Effector memory CD8-positive, alpha-beta T cell (primary cell): ENCODE results near the gene PAEP.

Experiments
- ATAC-seq: fragments of 150-1000 bp; cut with Tn5 transposase; replicated peaks from 2 replicates; pipeline ENCODE4 v1.10.0; 2021; ENCODE audit warnings: mild to moderate bottlenecking, moderate library complexity
- DNase-seq, 3 experiments: peaks; one replicate each; pipeline ENCODE4 v3.0.0; 2021
- H3K27ac Mint-ChIP-seq, 2 donors: one replicate each; pipeline ENCODE4 v1.8.0; 2022; ENCODE audit warnings: mild to moderate bottlenecking in 2 of 2, mixed read lengths in 2 of 2, moderate library complexity in 2 of 2
- H3K27me3 Mint-ChIP-seq, 2 donors: one replicate each; pipeline ENCODE4 v1.8.0; 2022; ENCODE audit warnings: mixed read lengths in 2 of 2
- H3K36me3 Mint-ChIP-seq: one replicate; pipeline ENCODE4 v1.8.0; 2022; ENCODE audit warnings: mild to moderate bottlenecking, moderate library complexity, mixed read lengths; ENCODE audit not compliant: insufficient read depth
- H3K4me1 Mint-ChIP-seq, 2 donors: one replicate each; pipeline ENCODE4 v1.8.0; 2022; ENCODE audit warnings: low read depth in 2 of 2, mixed read lengths in 2 of 2
- H3K4me3 Mint-ChIP-seq, 2 donors: one replicate each; pipeline ENCODE4 v1.8.0; 2022; ENCODE audit warnings: mild to moderate bottlenecking in 2 of 2, mixed read lengths in 2 of 2, moderate library complexity in 2 of 2
- H3K9me3 Mint-ChIP-seq, 2 donors: one replicate each; pipeline ENCODE4 v1.8.0; 2022; ENCODE audit warnings: mixed read lengths in 2 of 2

The PAEP gene

GRCh38 chr9:135550344-135550918 lies 11.1 kb upstream of the PAEP start:
- Mint-ChIP-seq H3K9me3 (no peaks in the 10 kb centered on the region), H3K27ac (no peak overlapping the region), H3K4me1 (peaks cover 0 to 2% of the 10 kb centered on the region in 2 donors), H3K27me3 (peaks cover 7 to 24% of the 10 kb centered on the region in 2 donors), H3K4me3 (no peak overlapping the region), H3K36me3 (no peaks in the 10 kb centered on the region)
- no peak for DNase-seq
- no peak for ATAC-seq

- DNase-seq = no peak
Measured at GRCh38 chr9:135551031-135551430, 10.5 kb upstream of the PAEP start.

GRCh38 chr9:135551456-135551855 lies 10.1 kb upstream of the PAEP start:
- no peak for ATAC-seq
- no peak overlapping the region for H3K4me3 Mint-ChIP-seq
- no peaks in the 10 kb centered on the region for H3K36me3 Mint-ChIP-seq

More at GRCh38 chr9:135551031-135551430, 10.5 kb upstream of the PAEP start:
- H3K9me3 Mint-ChIP-seq = no peaks in the 10 kb centered on the region
- H3K4me1 Mint-ChIP-seq = peaks cover 0 to 2% of the 10 kb centered on the region in 2 donors
- H3K27ac Mint-ChIP-seq = no peak overlapping the region
- peaks cover 10 to 28% of the 10 kb centered on the region in 2 donors for H3K27me3 Mint-ChIP-seq
- ATAC-seq = no peak
- H3K36me3 Mint-ChIP-seq = no peaks in the 10 kb centered on the region
- H3K4me3 Mint-ChIP-seq = no peak overlapping the region

GRCh38 chr9:135552021-135552697 lies 9.4 kb upstream of the PAEP start:
- Mint-ChIP-seq H3K27me3 (peaks cover 12 to 32% of the 10 kb centered on the region in 2 donors), H3K4me1 (peaks cover 0 to 2% of the 10 kb centered on the region in 2 donors), H3K36me3 (no peaks in the 10 kb centered on the region), H3K27ac (no peak overlapping the region), H3K9me3 (no peaks in the 10 kb centered on the region), H3K4me3 (no peak overlapping the region)
- no peak for ATAC-seq
- no peak for DNase-seq

More at GRCh38 chr9:135551456-135551855, 10.1 kb upstream of the PAEP start:
- no peaks in the 10 kb centered on the region for H3K9me3 Mint-ChIP-seq
- peaks cover 0 to 2% of the 10 kb centered on the region in 2 donors for H3K4me1 Mint-ChIP-seq
- no peak overlapping the region for H3K27ac Mint-ChIP-seq
- DNase-seq = no peak
- peaks cover 12 to 32% of the 10 kb centered on the region in 2 donors for H3K27me3 Mint-ChIP-seq

- Mint-ChIP-seq H3K4me1 (peaks cover 0 to 2% of the 10 kb centered on the region in 2 donors), H3K9me3 (no peaks in the 10 kb centered on the region), H3K36me3 (no peaks in the 10 kb centered on the region), H3K27ac (no peak overlapping the region), H3K27me3 (peaks cover 12 to 32% of the 10 kb centered on the region in 2 donors), H3K4me3 (no peak overlapping the region)
- DNase-seq (no peak), ATAC-seq (no peak)
Measured at GRCh38 chr9:135552698-135553171, 8.8 kb upstream of the PAEP start.

GRCh38 chr9:135554718-135555117 lies 6.8 kb upstream of the PAEP start:
- Mint-ChIP-seq H3K4me1 (peaks cover 0 to 2% of the 10 kb centered on the region in 2 donors), H3K9me3 (no peaks in the 10 kb centered on the region), H3K4me3 (no peak overlapping the region), H3K27ac (no peak overlapping the region), H3K27me3 (peaks cover 26 to 34% of the 10 kb centered on the region in 2 donors), H3K36me3 (no peaks in the 10 kb centered on the region)
- DNase-seq (no peak), ATAC-seq (no peak)

GRCh38 chr9:135555203-135555602 lies 6.4 kb upstream of the PAEP start:
- H3K36me3 Mint-ChIP-seq = no peaks in the 10 kb centered on the region

GRCh38 chr9:135555910-135556309 lies 5.6 kb upstream of the PAEP start:
- peaks cover 27 to 38% of the 10 kb centered on the region in 2 donors for H3K27me3 Mint-ChIP-seq
- H3K4me1 Mint-ChIP-seq = peaks cover 0 to 2% of the 10 kb centered on the region in 2 donors
- DNase-seq (no peak), ATAC-seq (no peak)
- H3K4me3 Mint-ChIP-seq = no peak overlapping the region
- no peaks in the 10 kb centered on the region for H3K9me3 Mint-ChIP-seq
- H3K27ac Mint-ChIP-seq = no peak overlapping the region
- H3K36me3 Mint-ChIP-seq = no peaks in the 10 kb centered on the region

More at GRCh38 chr9:135555203-135555602, 6.4 kb upstream of the PAEP start:
- ATAC-seq (no peak), DNase-seq (no peak)
- Mint-ChIP-seq H3K9me3 (no peaks in the 10 kb centered on the region), H3K4me3 (no peak overlapping the region), H3K27ac (no peak overlapping the region), H3K4me1 (peaks cover 0 to 2% of the 10 kb centered on the region in 2 donors), H3K27me3 (peaks cover 26 to 38% of the 10 kb centered on the region in 2 donors)

- Mint-ChIP-seq H3K4me1 (no peaks in the 10 kb centered on the region), H3K27ac (no peak overlapping the region), H3K9me3 (no peaks in the 10 kb centered on the region), H3K36me3 (peaks cover 4% of the 10 kb centered on the region), H3K4me3 (no peak overlapping the region), H3K27me3 (peaks cover 44 to 62% of the 10 kb centered on the region in 2 donors)
- ATAC-seq (no peak), DNase-seq (no peak)
Measured at GRCh38 chr9:135559606-135560005, 1.9 kb upstream of the PAEP start.

GRCh38 chr9:135562235-135562745 lies 734 bp downstream of the PAEP start:
- Mint-ChIP-seq H3K36me3 (peaks cover 4% of the 10 kb centered on the region), H3K4me3 (no peak overlapping the region), H3K27me3 (peaks cover 58 to 77% of the 10 kb centered on the region in 2 donors), H3K4me1 (no peaks in the 10 kb centered on the region), H3K9me3 (no peaks in the 10 kb centered on the region), H3K27ac (no peak overlapping the region)
- DNase-seq (no peak), ATAC-seq (no peak)

GRCh38 chr9:135563039-135563476 lies 1.5 kb downstream of the PAEP start:
- no peaks in the 10 kb centered on the region for H3K4me1 Mint-ChIP-seq
- peaks cover 57 to 78% of the 10 kb centered on the region in 2 donors for H3K27me3 Mint-ChIP-seq
- no peak overlapping the region for H3K27ac Mint-ChIP-seq
- DNase-seq = no peak
- H3K36me3 Mint-ChIP-seq = peaks cover 4% of the 10 kb centered on the region
- no peak for ATAC-seq
- no peak overlapping the region for H3K4me3 Mint-ChIP-seq
- no peaks in the 10 kb centered on the region for H3K9me3 Mint-ChIP-seq

GRCh38 chr9:135563858-135564257 lies 2.3 kb downstream of the PAEP start:
- H3K4me3 Mint-ChIP-seq = no peak overlapping the region
- peaks cover 0 to 1% of the 10 kb centered on the region in 2 donors for H3K9me3 Mint-ChIP-seq
- peaks cover 4% of the 10 kb centered on the region for H3K36me3 Mint-ChIP-seq
- H3K27ac Mint-ChIP-seq = no peak overlapping the region
- ATAC-seq (no peak), DNase-seq (no peak)
- no peaks in the 10 kb centered on the region for H3K4me1 Mint-ChIP-seq
- H3K27me3 Mint-ChIP-seq = peaks cover 51 to 77% of the 10 kb centered on the region in 2 donors

GRCh38 chr9:135565141-135565628 lies 3.6 kb downstream of the PAEP start:
- Mint-ChIP-seq H3K27me3 (peaks cover 44 to 63% of the 10 kb centered on the region in 2 donors), H3K4me3 (no peak overlapping the region)
- DNase-seq = no peak

More at GRCh38 chr9:135565141-135565628, 3.6 kb downstream of the PAEP start:
- Mint-ChIP-seq H3K27ac (no peak overlapping the region), H3K36me3 (peaks cover 4% of the 10 kb centered on the region), H3K4me1 (no peaks in the 10 kb centered on the region), H3K9me3 (peaks cover 4 to 7% of the 10 kb centered on the region in 2 donors)
- no peak for ATAC-seq
